Astrocyte (in vitro differentiated cells and primary cell): ENCODE results near the gene MYORG.

Source experiments
- CTCF ChIP-seq: IDR thresholded peaks from 2 replicates; pipeline ENCODE4 v1.5.1; 2011; ENCODE audit warnings: low read depth, mild to moderate bottlenecking, inconsistent platforms, low read length, moderate library complexity; ENCODE audit not compliant: insufficient read depth
- EZH2 ChIP-seq: IDR thresholded peaks from 2 replicates; pipeline ENCODE4 v1.6.1; 2012; ENCODE audit warnings: mild to moderate bottlenecking, low read length, inconsistent platforms; ENCODE audit not compliant: insufficient read depth

- TF ChIP-seq CTCF: no peak
- no peak for TF ChIP-seq EZH2
These were observed 6.2 kb upstream of the MYORG start for GRCh38 chr9:34382879-34383278.
